Measurements from ENCODE around the gene HIF1A.
"Not testable (repeated sequence)": the region's sequence is repeated elsewhere in the genome, so short reads cannot be mapped to it uniquely, and the experiment has no call there.

HIF1A gene

DNA sequence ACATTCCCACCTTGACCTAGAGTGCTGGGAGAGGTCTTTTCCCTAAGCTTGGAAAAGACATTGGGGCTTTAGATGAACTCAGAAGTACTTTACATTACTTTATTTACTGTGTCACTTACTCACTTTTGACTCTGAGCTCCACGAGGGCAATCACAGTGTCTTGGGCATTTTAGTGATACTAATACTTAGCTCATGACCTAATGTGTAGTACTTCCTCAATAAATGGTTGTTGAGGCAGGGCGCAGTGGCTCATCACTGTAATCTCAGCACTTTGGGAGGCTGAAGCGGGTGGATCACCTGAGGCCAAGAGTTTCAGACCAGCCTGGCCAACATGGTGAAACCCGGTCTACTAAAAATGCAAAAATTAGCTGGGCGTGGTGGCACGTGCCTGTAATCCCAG lies 47.1 kb downstream of the HIF1A start:
- Histone ChIP-seq H3K4me3 (ENCODE audit: low read depth in 1 of 2, low read length in 1 of 2) (no peak overlapping the region), H3K27me3 (no peaks in the 10 kb centered on the region), H3K36me3 (peaks cover 96% of the 10 kb centered on the region), H3K9me3 (no peaks in the 10 kb centered on the region), H3K27ac (no peak overlapping the region), H3K4me1 (ENCODE audit: control insufficient read depth in 1 of 2, insufficient read depth in 1 of 2, low read depth in 1 of 2, low read length in 1 of 2) (no peaks in the 10 kb centered on the region)
- TF ChIP-seq, protein P1, sequence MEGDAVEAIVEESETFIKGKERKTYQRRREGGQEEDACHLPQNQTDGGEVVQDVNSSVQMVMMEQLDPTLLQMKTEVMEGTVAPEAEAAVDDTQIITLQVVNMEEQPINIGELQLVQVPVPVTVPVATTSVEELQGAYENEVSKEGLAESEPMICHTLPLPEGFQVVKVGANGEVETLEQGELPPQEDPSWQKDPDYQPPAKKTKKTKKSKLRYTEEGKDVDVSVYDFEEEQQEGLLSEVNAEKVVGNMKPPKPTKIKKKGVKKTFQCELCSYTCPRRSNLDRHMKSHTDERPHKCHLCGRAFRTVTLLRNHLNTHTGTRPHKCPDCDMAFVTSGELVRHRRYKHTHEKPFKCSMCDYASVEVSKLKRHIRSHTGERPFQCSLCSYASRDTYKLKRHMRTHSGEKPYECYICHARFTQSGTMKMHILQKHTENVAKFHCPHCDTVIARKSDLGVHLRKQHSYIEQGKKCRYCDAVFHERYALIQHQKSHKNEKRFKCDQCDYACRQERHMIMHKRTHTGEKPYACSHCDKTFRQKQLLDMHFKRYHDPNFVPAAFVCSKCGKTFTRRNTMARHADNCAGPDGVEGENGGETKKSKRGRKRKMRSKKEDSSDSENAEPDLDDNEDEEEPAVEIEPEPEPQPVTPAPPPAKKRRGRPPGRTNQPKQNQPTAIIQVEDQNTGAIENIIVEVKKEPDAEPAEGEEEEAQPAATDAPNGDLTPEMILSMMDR (IDR thresholded peaks at IDR 0.05): no peak

DNA sequence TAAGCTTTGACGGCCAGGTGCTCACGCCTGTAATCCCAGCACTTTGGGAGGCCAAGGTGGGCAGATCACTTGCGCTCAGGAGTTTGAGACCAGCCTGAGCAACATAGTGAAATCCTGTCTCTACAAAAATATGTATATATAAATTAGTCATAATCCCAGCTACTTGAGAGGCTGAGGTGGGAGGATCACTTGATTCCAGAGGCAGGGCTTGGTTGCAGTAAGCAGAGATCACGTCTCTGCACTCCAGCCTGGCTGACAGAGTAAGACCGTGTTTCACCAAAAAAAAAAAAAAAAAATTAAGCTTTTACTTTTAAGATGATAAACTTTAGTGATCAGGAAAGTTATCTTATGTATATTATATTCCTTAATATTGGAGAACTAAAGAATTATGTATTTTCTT lies 48.9 kb downstream of the HIF1A start:
- TF ChIP-seq, protein P1 (IDR thresholded peaks at IDR 0.05): no peak
- no peaks in the 10 kb centered on the region for H3K27me3 ChIP-seq

DNA sequence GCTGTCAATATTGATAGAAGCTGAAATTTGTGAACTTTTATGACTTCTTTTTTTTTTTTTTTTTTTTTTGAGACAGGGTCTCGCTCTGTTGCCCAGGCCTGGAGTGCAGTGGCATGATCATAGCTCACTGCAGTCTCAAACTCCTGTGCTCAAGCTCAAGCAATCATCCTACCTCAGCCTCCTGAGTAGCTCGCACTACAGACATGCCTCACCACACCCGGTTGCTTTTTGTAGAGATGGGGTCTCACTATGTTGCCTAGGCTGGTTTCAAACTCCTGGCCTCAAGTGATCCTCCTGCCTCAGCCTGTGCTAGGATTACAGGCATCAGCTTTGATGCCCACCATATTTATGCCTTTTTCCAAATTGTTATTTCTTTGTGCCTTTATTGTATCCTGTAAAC lies 51.0 kb downstream of the HIF1A start:
- H3K36me3 ChIP-seq: peaks cover 71% of the 10 kb centered on the region
- H3K4me3 ChIP-seq (ENCODE audit: low read depth in 1 of 2, low read length in 1 of 2); H3K9me3 ChIP-seq; H3K27me3 ChIP-seq: not testable (repeated sequence)
- peak overlapping the region; percentile 36 for H3K27ac ChIP-seq
- peaks cover 9 to 25% of the 10 kb centered on the region in 2 experiments for H3K4me1 ChIP-seq (ENCODE audit: control insufficient read depth in 1 of 2, insufficient read depth in 1 of 2, low read depth in 1 of 2, low read length in 1 of 2)

More for the DNA sequence above, 48.9 kb downstream of the HIF1A start:
- Histone ChIP-seq H3K27ac (no peak overlapping the region), H3K4me1 (ENCODE audit: control insufficient read depth in 1 of 2, insufficient read depth in 1 of 2, low read depth in 1 of 2, low read length in 1 of 2) (peaks cover 0 to 5% of the 10 kb centered on the region in 2 experiments), H3K36me3 (peaks cover 89% of the 10 kb centered on the region), H3K9me3 (no peaks in the 10 kb centered on the region), H3K4me3 (ENCODE audit: low read depth in 1 of 2, low read length in 1 of 2) (no peak overlapping the region)

DNA sequence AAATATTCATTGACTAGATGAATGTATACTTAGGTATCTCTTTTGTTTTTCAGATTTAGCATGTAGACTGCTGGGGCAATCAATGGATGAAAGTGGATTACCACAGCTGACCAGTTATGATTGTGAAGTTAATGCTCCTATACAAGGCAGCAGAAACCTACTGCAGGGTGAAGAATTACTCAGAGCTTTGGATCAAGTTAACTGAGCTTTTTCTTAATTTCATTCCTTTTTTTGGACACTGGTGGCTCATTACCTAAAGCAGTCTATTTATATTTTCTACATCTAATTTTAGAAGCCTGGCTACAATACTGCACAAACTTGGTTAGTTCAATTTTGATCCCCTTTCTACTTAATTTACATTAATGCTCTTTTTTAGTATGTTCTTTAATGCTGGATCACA lies 51.6 kb downstream of the HIF1A start:
- H3K36me3 ChIP-seq: peaks cover 65% of the 10 kb centered on the region
- H3K27ac ChIP-seq: peak overlapping the region; percentile 36
- H3K4me1 ChIP-seq (ENCODE audit: control insufficient read depth in 1 of 2, insufficient read depth in 1 of 2, low read depth in 1 of 2, low read length in 1 of 2): peaks cover 14 to 30% of the 10 kb centered on the region in 2 experiments
- H3K27me3 ChIP-seq: no peaks in the 10 kb centered on the region
- no peaks in the 10 kb centered on the region for H3K9me3 ChIP-seq
- TF ChIP-seq, protein P1 (IDR thresholded peaks at IDR 0.05): no peak
- no peak overlapping the region for H3K4me3 ChIP-seq (ENCODE audit: low read depth in 1 of 2, low read length in 1 of 2)

DNA sequence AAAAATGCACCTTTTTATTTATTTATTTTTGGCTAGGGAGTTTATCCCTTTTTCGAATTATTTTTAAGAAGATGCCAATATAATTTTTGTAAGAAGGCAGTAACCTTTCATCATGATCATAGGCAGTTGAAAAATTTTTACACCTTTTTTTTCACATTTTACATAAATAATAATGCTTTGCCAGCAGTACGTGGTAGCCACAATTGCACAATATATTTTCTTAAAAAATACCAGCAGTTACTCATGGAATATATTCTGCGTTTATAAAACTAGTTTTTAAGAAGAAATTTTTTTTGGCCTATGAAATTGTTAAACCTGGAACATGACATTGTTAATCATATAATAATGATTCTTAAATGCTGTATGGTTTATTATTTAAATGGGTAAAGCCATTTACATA lies 52.0 kb downstream of the HIF1A start:
- Histone ChIP-seq H3K4me1 (ENCODE audit: control insufficient read depth in 1 of 2, insufficient read depth in 1 of 2, low read depth in 1 of 2, low read length in 1 of 2) (peaks cover 19 to 35% of the 10 kb centered on the region in 2 experiments), H3K4me3 (ENCODE audit: low read depth in 1 of 2, low read length in 1 of 2) (no peak overlapping the region), H3K9me3 (no peaks in the 10 kb centered on the region), H3K36me3 (peaks cover 61% of the 10 kb centered on the region), H3K27me3 (no peaks in the 10 kb centered on the region), H3K27ac (no peak overlapping the region)
- TF ChIP-seq, protein P1 (IDR thresholded peaks at IDR 0.05): no peak

DNA sequence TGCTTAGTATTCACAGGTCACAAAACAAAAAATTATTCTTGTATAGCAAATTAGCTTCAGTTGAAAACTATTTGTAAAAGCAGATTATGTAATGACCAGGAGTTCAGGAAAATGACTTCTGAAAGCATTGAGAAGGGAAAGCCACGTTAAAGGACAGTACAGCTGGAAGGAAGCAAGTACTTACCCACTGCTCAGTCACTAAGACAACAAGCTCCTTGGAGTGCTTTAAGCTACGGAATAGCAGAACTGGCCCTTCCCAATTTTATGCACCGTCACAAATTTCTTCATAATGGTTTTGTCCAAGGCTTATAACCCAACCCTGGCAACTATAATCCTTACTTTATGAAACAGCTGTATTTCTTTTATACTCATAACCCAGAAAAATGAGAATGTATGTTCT lies 54.0 kb downstream of the HIF1A start:
- Histone ChIP-seq H3K9me3 (no peaks in the 10 kb centered on the region), H3K36me3 (peaks cover 42% of the 10 kb centered on the region), H3K4me3 (ENCODE audit: low read depth in 1 of 2, low read length in 1 of 2) (peak overlapping the region in 1 of 2 experiments; percentile 76), H3K27me3 (no peaks in the 10 kb centered on the region), H3K27ac (peak overlapping the region; percentile 14), H3K4me1 (ENCODE audit: control insufficient read depth in 1 of 2, insufficient read depth in 1 of 2, low read depth in 1 of 2, low read length in 1 of 2) (peaks cover 20 to 37% of the 10 kb centered on the region in 2 experiments)
- TF ChIP-seq, protein P1 (IDR thresholded peaks at IDR 0.05): no peak
